GM18508 (cell line): Measurements from ENCODE around the gene SPATA20.

ENCODE experiments used
- ATAC-seq: cut with Tn5 transposase; IDR thresholded peaks from one replicate; pipeline ENCODE4 v1.9.1; 2021; ENCODE audit warnings: moderate number of reproducible peaks; ENCODE audit not compliant: insufficient read depth, unreplicated experiment

SPATA20 gene

GRCh38 chr17:50557630-50558029, 10.7 kb downstream of the SPATA20 start:
- no peak for ATAC-seq

GRCh38 chr17:50558091-50558490, 11.1 kb downstream of the SPATA20 start:
- no peak for ATAC-seq

GRCh38 chr17:50558581-50558940, 11.6 kb downstream of the SPATA20 start:
- no peak for ATAC-seq

- no peak for ATAC-seq
Observed at GRCh38 chr17:50558941-50559614, 12.1 kb downstream of the SPATA20 start.

DNA sequence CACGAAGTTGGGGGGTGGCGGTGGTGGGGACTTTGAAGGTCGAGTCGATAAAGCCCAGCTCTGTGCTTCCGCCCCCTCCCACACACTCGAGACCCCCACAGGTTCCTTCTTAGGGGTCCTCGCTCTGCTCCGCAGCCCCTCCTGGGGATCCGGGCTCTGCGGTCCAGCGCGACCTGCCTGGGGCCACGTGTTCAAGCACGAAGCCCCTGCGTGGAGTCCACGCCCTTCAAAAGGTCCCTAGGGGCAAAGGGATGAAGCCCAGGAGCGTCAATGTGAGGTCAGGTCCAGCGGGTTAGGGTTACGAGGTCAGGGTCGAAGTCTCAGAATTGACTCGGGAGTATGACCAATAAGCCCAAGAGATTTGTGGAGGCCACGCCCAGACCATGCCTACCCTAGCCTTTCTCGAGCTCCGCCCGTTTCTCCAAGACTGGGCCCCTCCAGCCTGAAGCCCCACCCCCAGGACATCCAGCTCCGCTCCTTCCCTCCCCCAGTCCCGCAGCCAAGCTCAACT, 12.8 kb downstream of the SPATA20 start:
- ATAC-seq = no peak

DNA sequence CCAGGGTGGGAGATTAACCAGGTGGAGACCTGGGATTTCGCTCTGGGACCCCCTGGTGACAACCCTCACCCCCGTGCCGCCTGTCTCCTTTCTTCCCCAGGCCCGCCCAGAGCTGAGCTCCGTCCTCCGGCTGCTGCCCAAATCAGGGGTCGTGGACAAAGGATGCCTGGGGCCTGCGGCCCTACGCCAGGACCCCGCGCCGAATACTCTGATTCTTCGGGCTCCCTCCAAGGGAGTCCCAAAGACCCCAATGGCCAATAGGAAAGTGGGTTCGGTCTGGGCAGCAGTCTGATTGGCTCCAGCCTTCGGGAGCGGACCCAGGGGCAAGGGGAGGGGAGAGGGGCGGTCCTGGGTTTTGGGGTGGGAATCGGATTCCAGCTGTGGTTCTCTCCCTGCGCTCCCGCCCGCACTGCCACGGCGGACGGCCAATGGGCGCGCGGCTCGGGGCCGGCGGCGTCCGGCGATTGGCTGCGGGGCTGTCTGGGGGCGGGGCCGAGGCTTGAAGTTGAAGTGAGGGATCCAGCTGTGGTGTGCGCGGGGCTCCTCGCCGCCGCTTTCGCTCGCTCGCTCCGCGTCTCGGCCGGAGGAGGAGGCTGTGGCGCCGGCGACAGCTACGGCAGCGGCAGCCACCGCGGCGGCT, 13.3 kb downstream of the SPATA20 start, which contains the start of gene CACNA1G:
TSS of gene CACNA1G (plus strand) at position 531 of the 640 bp plus-strand sequence. CDS start 745 bp downstream, outside the sequence.
- no peak for ATAC-seq

DNA sequence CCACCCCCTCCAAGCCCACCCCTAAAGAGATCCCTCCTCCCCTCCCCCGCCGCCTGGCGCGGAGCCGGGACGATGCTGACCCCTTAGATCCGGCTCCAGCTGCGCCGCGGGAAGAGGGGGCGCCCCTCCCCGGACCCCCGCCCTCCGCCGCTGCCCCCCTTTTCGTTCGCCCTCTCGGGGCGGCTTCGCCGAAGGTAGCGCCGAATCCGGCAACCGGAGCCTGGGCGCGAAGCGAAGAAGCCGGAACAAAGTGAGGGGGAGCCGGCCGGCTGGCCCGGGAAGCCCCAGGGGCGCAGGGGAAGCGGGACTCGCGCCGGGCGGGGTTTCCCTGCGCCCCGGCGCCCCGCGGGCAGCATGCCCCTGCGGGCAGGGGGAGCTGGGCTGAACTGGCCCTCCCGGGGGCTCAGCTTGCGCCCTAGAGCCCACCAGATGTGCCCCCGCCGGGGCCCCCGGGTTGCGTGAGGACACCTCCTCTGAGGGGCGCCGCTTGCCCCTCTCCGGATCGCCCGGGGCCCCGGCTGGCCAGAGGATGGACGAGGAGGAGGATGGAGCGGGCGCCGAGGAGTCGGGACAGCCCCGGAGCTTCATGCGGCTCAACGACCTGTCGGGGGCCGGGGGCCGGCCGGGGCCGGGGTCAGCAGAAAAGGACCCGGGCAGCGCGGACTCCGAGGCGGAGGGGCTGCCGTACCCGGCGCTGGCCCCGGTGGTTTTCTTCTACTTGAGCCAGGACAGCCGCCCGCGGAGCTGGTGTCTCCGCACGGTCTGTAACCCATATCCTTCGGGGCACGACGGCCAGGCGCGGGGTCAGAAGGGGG, 14.2 kb downstream of the SPATA20 start:
- ATAC-seq = no peak

- no peak for ATAC-seq
Observed at GRCh38 chr17:50561746-50562141, 14.8 kb downstream of the SPATA20 start.

DNA sequence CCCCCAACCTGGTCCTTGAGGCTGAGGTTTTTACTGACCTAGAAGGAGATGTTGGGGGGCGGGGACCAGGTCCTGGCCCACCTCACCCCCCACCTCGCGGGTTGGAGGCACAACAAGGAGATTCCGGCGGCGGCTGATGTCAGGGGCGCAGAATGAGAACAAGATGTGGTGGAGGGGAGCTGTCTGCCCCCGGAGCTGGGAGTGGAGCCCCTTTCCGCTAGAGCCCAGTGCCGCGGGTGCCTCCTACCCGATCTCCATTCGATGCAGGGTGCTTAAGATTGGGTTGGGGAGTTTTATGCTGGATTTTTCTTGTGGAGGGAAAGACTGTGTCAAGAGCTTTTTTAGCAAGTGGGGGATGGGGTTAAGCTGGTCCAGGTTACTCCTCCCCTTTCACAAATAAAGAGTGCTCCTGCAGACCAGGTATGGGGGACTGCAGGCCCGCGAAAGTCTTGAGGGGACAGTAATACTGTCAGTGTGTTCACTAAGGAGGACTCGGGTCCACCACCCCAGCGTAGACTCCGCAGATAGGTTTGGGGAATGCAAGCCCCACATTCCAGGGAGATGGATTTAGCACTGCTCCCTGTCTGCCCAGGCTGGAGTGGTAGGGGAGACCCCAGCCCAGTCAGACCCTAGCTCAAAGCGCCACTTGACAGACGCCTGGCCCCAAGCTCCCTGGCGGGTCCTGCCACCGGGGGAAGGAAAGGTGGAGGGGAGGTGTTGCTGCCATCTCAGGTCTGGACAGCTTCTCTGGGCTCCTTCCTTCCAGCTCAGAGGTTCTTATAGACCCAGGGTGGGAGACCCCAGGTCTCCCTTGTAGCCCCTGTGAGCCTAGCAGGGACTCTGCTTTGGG, 15.5 kb downstream of the SPATA20 start:
- ATAC-seq = no peak

- ATAC-seq = no peak
Observed at GRCh38 chr17:50563092-50563511, 16.1 kb downstream of the SPATA20 start.

GRCh38 chr17:50564916-50565315, 17.9 kb downstream of the SPATA20 start:
- no peak for ATAC-seq

DNA sequence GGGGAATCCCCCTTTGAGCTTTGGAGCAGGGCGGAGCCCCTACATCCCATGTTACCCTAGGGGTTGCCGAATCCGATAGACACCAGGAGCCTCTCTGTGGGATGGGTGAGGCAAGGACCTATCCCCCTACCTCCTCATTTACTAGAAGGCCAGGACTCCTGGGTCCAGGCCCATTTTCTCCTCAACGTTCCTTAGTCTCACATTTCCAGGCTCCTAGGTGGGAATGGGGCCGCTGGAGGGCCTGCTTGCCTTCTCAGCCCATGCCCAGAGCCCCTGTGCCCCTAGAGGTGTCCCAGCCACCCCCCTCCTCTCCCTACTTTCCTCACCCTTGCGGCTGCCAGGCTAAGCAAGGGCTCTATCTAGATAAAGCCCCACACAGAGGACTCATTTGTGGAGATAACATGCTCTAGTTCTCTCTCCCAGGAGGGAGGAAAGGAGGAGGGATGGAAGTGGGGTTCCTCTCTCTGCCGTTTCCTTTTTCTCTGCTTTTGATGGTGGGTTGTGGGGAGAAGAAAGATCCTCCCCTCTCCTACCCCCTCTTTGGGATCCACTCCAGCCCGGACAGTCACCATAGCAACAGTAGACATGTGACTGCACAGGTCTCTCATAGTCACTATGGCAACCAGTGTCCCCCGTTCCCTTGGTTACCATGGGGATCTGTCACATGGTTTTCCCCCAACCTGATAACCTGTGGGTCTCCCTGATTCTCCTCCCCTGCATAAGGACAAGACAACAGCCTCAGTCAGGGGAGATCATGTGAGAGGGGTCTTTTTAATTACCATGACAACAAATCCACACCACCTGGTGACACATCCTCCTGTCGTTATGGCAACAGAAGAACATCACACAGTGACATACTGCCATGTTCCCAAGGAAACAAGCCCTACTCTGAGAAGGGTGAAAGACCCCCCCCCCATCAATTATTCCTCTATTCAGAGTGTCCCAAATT, 18.7 kb downstream of the SPATA20 start:
- no peak for ATAC-seq

GRCh38 chr17:50566886-50567285, 19.9 kb downstream of the SPATA20 start:
- ATAC-seq = no peak

DNA sequence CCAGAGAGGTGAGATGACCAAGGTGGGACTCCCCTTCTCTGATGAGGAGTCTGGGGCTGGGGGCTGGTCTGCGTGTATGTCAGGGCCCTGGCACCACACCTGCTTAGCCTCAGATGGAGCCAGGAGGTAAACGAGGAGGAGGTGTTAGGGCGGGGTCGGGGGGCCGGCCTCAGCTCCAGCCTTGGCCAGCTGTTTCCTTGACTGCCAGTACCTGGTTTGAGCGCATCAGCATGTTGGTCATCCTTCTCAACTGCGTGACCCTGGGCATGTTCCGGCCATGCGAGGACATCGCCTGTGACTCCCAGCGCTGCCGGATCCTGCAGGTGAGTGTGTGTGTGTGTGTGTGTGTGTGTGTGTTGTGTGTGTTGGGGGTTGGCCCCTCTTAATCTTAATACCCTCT, 21.7 kb downstream of the SPATA20 start:
- ATAC-seq = no peak

GRCh38 chr17:50569592-50569991, 22.6 kb downstream of the SPATA20 start:
- no peak for ATAC-seq

DNA sequence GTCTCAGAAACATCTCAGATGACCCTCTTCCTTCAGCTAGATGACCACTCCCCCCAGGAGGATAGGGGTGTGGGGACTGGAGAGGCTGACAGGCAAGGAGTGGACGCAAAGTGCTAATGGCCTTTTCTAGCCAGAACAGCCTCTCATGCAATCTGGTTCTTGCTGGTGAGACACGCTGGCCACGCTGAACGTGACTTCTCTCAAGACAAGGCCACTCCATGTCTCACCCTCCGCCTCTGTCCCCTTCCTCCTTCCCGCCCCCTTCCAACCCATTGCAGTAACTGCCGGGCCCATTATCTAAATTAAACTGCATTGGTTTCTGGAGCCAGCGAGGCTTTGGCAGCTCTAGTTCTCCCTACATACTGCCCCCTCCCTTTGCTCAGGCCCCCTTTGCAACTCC, 23.1 kb downstream of the SPATA20 start:
- ATAC-seq = no peak

DNA sequence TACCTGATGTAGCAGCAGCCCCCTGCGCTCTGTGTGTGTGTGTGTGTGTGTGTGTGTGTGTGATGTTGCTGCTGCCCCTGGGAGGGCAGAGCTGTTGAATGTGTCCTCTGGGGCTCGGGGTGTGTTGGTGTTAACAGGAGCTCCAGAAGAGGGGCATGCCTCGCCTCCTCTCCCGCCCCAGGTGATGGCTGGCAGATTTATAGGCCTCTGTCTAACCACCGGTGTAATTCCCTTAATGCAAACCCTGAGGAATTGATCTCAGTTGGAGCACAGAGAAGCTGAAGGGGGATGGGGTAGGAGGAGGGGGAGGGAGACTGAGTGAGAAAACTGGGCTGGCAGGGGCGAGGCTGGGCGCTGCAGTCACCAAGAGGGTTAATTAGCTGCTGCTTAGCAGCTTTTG, 23.6 kb downstream of the SPATA20 start:
- no peak for ATAC-seq

- ATAC-seq = no peak
Observed at GRCh38 chr17:50571681-50572080, 24.7 kb downstream of the SPATA20 start.

- ATAC-seq = no peak
Observed at GRCh38 chr17:50572541-50572940, 25.6 kb downstream of the SPATA20 start.
